ENCODE data around the gene APRT. TPM values are rescaled to one million over a fixed set of nuclear protein-coding genes. Genes with fewer than 3 reads are reported as not detected.

APRT gene
- total and polyA plus RNA-seq, 10 of the 15 experiments (the other 5 are each of a cell fraction or from before 2014, with no cell fraction given): 30.6 to 495 (median 166) TPM

GRCh38 chr16:88804173-88804551 lies 7.6 kb downstream of the APRT start:
- ChIA-PET SMC1A (ENCODE audit: uncharacterized antibody, unreplicated experiment) (no interaction called here), RAD21 (ENCODE audit: unreplicated experiment) (no interaction called here), CTCF (interaction anchor here (0.7 kb wide), 1 partner anchor 11 kb away, joined by 3 read pairs; no protein-coding TSS in a partner anchor), POLR2A (interaction anchor here (0.5 kb wide), 1 partner anchor 234 kb away, joined by 3 read pairs; the partner anchor contains the start of gene ZC3H18)
- H3K9me3 ChIP-seq (replicated peaks; ENCODE audit: control insufficient read depth, insufficient read depth, low read length): no peaks in the 10 kb centered on the region
- in situ Hi-C loops (cut with MboI): no loop called here
- TF ChIP-seq BCL11A (IDR thresholded peaks at IDR 0.05; ENCODE audit: low read depth, low read length) (no peak), MTA3 (IDR thresholded peaks at IDR 0.05; ENCODE audit: borderline replicate concordance, low read length) (no peak), POLR2A (IDR thresholded peaks at IDR 0.05; ENCODE audit: low read depth, low read length) (peak; percentile 16; the same call in 1 of the 2 replicates)
- 2% methylated on average over 13 of the region's 16 CpGs for WGBS (ENCODE audit: insufficient coverage, insufficient replicate concordance, low lambda C conversion rate, missing lambda C conversion rate)
- peaks cover 2 to 33% of the 10 kb centered on the region in 2 experiments; a peak in 3 of 4 replicates for H3K36me3 ChIP-seq (ENCODE audit: control insufficient read depth in 2 of 2, insufficient read depth in 2 of 2, low read length in 1 of 2)
- peaks cover 28% of the 10 kb centered on the region for H3K79me2 ChIP-seq (ENCODE audit: control insufficient read depth, insufficient read depth, low read length)
- intact Hi-C loops (cut with micrococcal nuclease; ENCODE audit: unreplicated experiment): no loop called here
- TSS peak; percentile 75 for BruUV-seq (replicated peaks)
- H3K4me1 ChIP-seq (ENCODE audit: control insufficient read depth, insufficient read depth, low read length): peaks cover 18% of the 10 kb centered on the region
- DNase-seq (ENCODE audit: low read depth, low spot score) (no peak), FAIRE-seq (no peak), ATAC-seq (no peak)
- peak overlapping the region; percentile 66 for H3K4me2 ChIP-seq (ENCODE audit: control insufficient read depth, insufficient read depth)
- peak overlapping the region; percentile 67 for H3K27ac ChIP-seq (ENCODE audit: control insufficient read depth, insufficient read depth)
- peak overlapping the region; percentile 90 for H3K9ac ChIP-seq (ENCODE audit: control insufficient read depth, insufficient read depth, low read length)
- H3K27me3 ChIP-seq (replicated peaks in 1 of 2; ENCODE audit: control insufficient read depth in 2 of 2, insufficient read depth in 2 of 2, low read length in 1 of 2): no peaks in the 10 kb centered on the region
- peak overlapping the region; percentile 88 for H3K4me3 ChIP-seq
- H4K20me1 ChIP-seq (ENCODE audit: control insufficient read depth, insufficient read depth): no peaks in the 10 kb centered on the region
- no peak overlapping the region for H2AFZ ChIP-seq (ENCODE audit: control insufficient read depth, low read depth, low read length)

- peak within 1 kb of the TSS; percentile 79 for H3K4me2 ChIP-seq (ENCODE audit: control insufficient read depth, insufficient read depth)
- H3K79me2 ChIP-seq (ENCODE audit: control insufficient read depth, insufficient read depth, low read length): peaks cover 28% of the 10 kb centered on the region
- peak within 1 kb of the TSS; percentile 66 for H2AFZ ChIP-seq (ENCODE audit: control insufficient read depth, low read depth, low read length)
- intact Hi-C loops (cut with micrococcal nuclease; ENCODE audit: unreplicated experiment) (loop anchor here (2.0 kb wide), 1 partner anchor 21 kb away; no protein-coding TSS in a partner anchor), in situ Hi-C loops (cut with MboI) (no loop called here)
- no peaks in the 10 kb centered on the region for H3K9me3 ChIP-seq (replicated peaks; ENCODE audit: control insufficient read depth, insufficient read depth, low read length)
- no peaks in the 10 kb centered on the region for H4K20me1 ChIP-seq (ENCODE audit: control insufficient read depth, insufficient read depth)
- peaks cover 18% of the 10 kb centered on the region for H3K4me1 ChIP-seq (ENCODE audit: control insufficient read depth, insufficient read depth, low read length)
- peak within 1 kb of the TSS; percentile 87 for H3K27ac ChIP-seq (ENCODE audit: control insufficient read depth, insufficient read depth)
- SMC1A ChIA-PET (ENCODE audit: uncharacterized antibody, unreplicated experiment): no interaction called here
- POLR2A ChIA-PET: interaction anchor here (0.7 kb wide), 2 partner anchors 20 to 52 kb away, joined by 4 to 5 read pairs; no protein-coding TSS in a partner anchor
- peak within 1 kb of the TSS; percentile 90 for H3K9ac ChIP-seq (ENCODE audit: control insufficient read depth, insufficient read depth, low read length)
- peak within 1 kb of the TSS; percentile 88 for H3K4me3 ChIP-seq
- FAIRE-seq: peak; percentile 52
- no TSS peak for BruUV-seq (replicated peaks)
- RAD21 ChIA-PET (ENCODE audit: unreplicated experiment): interaction anchor here (1.1 kb wide), 1 partner anchor 8 kb away, joined by 4 read pairs; the partner anchor contains the start of gene APRT
- peaks cover 0 to 29% of the 10 kb centered on the region in 2 experiments; a peak in 3 of 4 replicates for H3K36me3 ChIP-seq (ENCODE audit: control insufficient read depth in 2 of 2, insufficient read depth in 2 of 2, low read length in 1 of 2)
- 0% methylated on average over 49 of the region's 98 CpGs for whole genome bisulfite sequencing (ENCODE audit: insufficient coverage, insufficient replicate concordance, low lambda C conversion rate, missing lambda C conversion rate)
- no peaks in the 10 kb centered on the region for H3K27me3 ChIP-seq (replicated peaks in 1 of 2; ENCODE audit: control insufficient read depth in 2 of 2, insufficient read depth in 2 of 2, low read length in 1 of 2)
- CTCF ChIA-PET: no interaction called here
- ATAC-seq: peak; percentile 52
- no peak for DNase-seq (ENCODE audit: low read depth, low spot score)
- peak; percentile 60 for TF ChIP-seq FOXK2 (IDR thresholded peaks at IDR 0.05)
- TF ChIP-seq IRF3 (IDR thresholded peaks at IDR 0.05): no peak
- peak; percentile 44 for TF ChIP-seq RELA (IDR thresholded peaks at IDR 0.05; ENCODE audit: borderline replicate concordance, partially characterized antibody)
- TF ChIP-seq CBX5 (IDR thresholded peaks at IDR 0.05; ENCODE audit: low read depth): no peak
- TF ChIP-seq HCFC1 (IDR thresholded peaks at IDR 0.05; ENCODE audit: low read length): peak; percentile 21; the same call in 1 of the 2 replicates
- peak; percentile 68 for TF ChIP-seq SREBF1 (IDR thresholded peaks at IDR 0.05; ENCODE audit: low read length)
- no peak for TF ChIP-seq WRNIP1 (IDR thresholded peaks at IDR 0.05; ENCODE audit: borderline replicate concordance, low read depth, low read length)
- TF ChIP-seq USF2 (IDR thresholded peaks at IDR 0.05; ENCODE audit: borderline replicate concordance, low read depth, low read length): no peak
- TF ChIP-seq GATAD2B (conservative IDR thresholded peaks at IDR 0.05; ENCODE audit: low read depth): peak; percentile 100
- TF ChIP-seq IKZF1 (conservative IDR thresholded peaks at IDR 0.05): peak; percentile 100
- TF ChIP-seq NKRF (conservative IDR thresholded peaks at IDR 0.05): peak; percentile 97
Observed at GRCh38 chr16:88803264-88803987, 8.3 kb downstream of the APRT start, which contains the start of gene CDT1. Gene CDT1, plus strand, starts transcription at chr16:88803789. Its CDS starts 43 bp downstream, at chr16:88803832.

All from GM12878 (cell line).